HG02588 (cell line): ENCODE data around the gene WHAMM.
"Not testable (repeated sequence)": the region's sequence is repeated elsewhere in the genome, so short reads cannot be mapped to it uniquely, and the experiment has no call there.

Experiments used
- ATAC-seq: cut with Tn5 transposase; IDR thresholded peaks from one replicate; pipeline ENCODE4 v1.9.1; 2021; ENCODE audit warnings: mild to moderate bottlenecking, moderate library complexity; ENCODE audit not compliant: unreplicated experiment

Gene WHAMM

GRCh38 chr15:82865581-82865980 is 56.2 kb downstream of the WHAMM start:
- ATAC-seq = not testable (repeated sequence)

GRCh38 chr15:82865981-82866380 is 56.6 kb downstream of the WHAMM start:
- ATAC-seq = not testable (repeated sequence)

GRCh38 chr15:82870727-82871320 is 61.4 kb downstream of the WHAMM start:
- no peak for ATAC-seq

- ATAC-seq = no peak
These were observed 61.9 kb downstream of the WHAMM start for GRCh38 chr15:82871358-82871757.

GRCh38 chr15:82871832-82872484 is 62.5 kb downstream of the WHAMM start:
- ATAC-seq = no peak

GRCh38 chr15:82873000-82873680 is 63.7 kb downstream of the WHAMM start:
- no peak for ATAC-seq

GRCh38 chr15:82874267-82874666 is 64.8 kb downstream of the WHAMM start:
- no peak for ATAC-seq

GRCh38 chr15:82874961-82875360 is 65.5 kb downstream of the WHAMM start:
- no peak for ATAC-seq

GRCh38 chr15:82875411-82876003 is 66.1 kb downstream of the WHAMM start:
- no peak for ATAC-seq

GRCh38 chr15:82877825-82878224 is 68.4 kb downstream of the WHAMM start:
- no peak for ATAC-seq

GRCh38 chr15:82878325-82878724 is 68.9 kb downstream of the WHAMM start:
- ATAC-seq = no peak

GRCh38 chr15:82880704-82881103 is 71.3 kb downstream of the WHAMM start:
- ATAC-seq = no peak

- no peak for ATAC-seq
These were observed 72.3 kb downstream of the WHAMM start for GRCh38 chr15:82881747-82882146.

GRCh38 chr15:82882273-82882928 is 73.0 kb downstream of the WHAMM start:
- no peak for ATAC-seq
